ENCODE results near the gene STRC.
"Not testable (repeated sequence)": the region's sequence is repeated elsewhere in the genome, so short reads cannot be mapped to it uniquely, and the experiment has no call there.

GRCh38 chr15:43617750-43618149 lies 850 bp downstream of the STRC start:
- TF ChIP-seq, protein P1, sequence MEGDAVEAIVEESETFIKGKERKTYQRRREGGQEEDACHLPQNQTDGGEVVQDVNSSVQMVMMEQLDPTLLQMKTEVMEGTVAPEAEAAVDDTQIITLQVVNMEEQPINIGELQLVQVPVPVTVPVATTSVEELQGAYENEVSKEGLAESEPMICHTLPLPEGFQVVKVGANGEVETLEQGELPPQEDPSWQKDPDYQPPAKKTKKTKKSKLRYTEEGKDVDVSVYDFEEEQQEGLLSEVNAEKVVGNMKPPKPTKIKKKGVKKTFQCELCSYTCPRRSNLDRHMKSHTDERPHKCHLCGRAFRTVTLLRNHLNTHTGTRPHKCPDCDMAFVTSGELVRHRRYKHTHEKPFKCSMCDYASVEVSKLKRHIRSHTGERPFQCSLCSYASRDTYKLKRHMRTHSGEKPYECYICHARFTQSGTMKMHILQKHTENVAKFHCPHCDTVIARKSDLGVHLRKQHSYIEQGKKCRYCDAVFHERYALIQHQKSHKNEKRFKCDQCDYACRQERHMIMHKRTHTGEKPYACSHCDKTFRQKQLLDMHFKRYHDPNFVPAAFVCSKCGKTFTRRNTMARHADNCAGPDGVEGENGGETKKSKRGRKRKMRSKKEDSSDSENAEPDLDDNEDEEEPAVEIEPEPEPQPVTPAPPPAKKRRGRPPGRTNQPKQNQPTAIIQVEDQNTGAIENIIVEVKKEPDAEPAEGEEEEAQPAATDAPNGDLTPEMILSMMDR (IDR thresholded peaks at IDR 0.05; ENCODE audit: insufficient read depth, low read length) = not testable (repeated sequence)
- not testable (repeated sequence) for TF ChIP-seq POLR2AphosphoS5 (IDR thresholded peaks at IDR 0.05; ENCODE audit: low read depth); GABPA (IDR thresholded peaks at IDR 0.05; ENCODE audit: low read depth); REST (IDR thresholded peaks at IDR 0.05; ENCODE audit: insufficient replicate concordance, low read depth); SPI1 (IDR thresholded peaks at IDR 0.05; ENCODE audit: borderline replicate concordance, low read depth)
